ENCODE measurements around the gene POU2AF2. TPM values are rescaled to one million over a fixed set of nuclear protein-coding genes. Genes with fewer than 3 reads are reported as not detected.
A peak's percentile ranks its signal among the peaks of the same experiment; 100 is the strongest.

Gene POU2AF2
- total RNA-seq, 4 donors from 2014 or later, result 0.78 to 4.2 (median 2.0) TPM

DNA sequence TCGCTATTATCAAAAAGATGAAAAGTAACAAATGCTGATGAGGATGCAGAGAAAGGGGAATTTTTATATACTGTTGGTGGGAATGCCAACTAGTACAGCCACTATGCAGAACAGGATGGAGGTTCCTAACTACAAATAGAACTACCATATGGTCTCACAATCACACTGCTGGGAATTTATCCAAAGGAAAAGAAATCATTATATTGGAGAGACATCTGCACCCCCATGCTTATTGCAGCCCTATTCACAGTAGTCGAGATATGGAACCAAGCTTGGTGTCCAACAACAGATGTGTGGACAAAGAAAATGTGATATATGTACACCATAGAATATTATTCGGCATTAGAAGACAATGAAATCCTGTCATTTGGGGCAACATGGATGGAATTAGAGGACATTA, 19.6 kb upstream of the POU2AF2 start:
- H3K27ac ChIP-seq, result no peak overlapping the region
- H3K4me1 ChIP-seq, result peaks cover 0 to 5% (median 0%) of the 10 kb centered on the region in 4 donors
- H3K27me3 ChIP-seq, result no peaks in the 10 kb centered on the region
- no peak overlapping the region for H3K4me3 ChIP-seq
- WGBS, 2 donors, result 51 to 86% methylated on average over 3 of the region's 3 CpGs
- H3K9me3 ChIP-seq, result peaks cover 0 to 7% (median 0%) of the 10 kb centered on the region in 4 donors
- no peak for TF ChIP-seq EP300 (IDR thresholded peaks at IDR 0.05)
- no peak for TF ChIP-seq CTCF (IDR thresholded peaks at IDR 0.05)
- DNase-seq (ENCODE audit: low spot score in 2 of 2), result no peak
- no peaks in the 10 kb centered on the region for H3K36me3 ChIP-seq

DNA sequence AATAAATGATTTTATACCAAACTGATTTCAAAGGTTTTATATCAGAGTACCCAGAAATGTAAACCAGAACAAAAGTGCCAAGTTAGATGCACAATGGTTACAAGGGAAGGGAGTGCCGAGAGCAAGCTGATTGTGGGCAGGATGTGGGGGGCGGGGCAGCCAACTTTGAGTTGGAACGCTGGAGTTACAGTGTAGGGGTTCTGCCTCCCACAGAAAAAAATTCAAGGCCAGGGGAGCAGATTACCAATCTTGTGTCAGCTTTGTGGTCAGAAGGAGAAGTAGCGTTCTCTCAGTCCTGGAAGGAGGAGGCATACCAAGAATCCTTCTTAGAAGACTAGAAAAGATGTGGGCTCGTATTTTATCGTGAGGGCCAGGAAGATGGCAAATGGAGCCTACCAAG, 15.9 kb upstream of the POU2AF2 start:
- H3K4me3 ChIP-seq, result no peak overlapping the region
- no peak overlapping the region for H3K27ac ChIP-seq
- no peaks in the 10 kb centered on the region for H3K27me3 ChIP-seq
- H3K9me3 ChIP-seq, result peaks cover 0 to 7% (median 0%) of the 10 kb centered on the region in 4 donors
- WGBS, 2 donors, result 60 to 64% methylated on average over 6 of the region's 6 CpGs
- no peak for TF ChIP-seq POLR2A (IDR thresholded peaks at IDR 0.05)
- TF ChIP-seq CTCF (IDR thresholded peaks at IDR 0.05), result no peak
- TF ChIP-seq EP300 (IDR thresholded peaks at IDR 0.05), result no peak
- DNase-seq (ENCODE audit: low spot score in 2 of 2), result no peak
- peaks cover 0 to 6% (median 0%) of the 10 kb centered on the region in 4 donors for H3K4me1 ChIP-seq
- no peaks in the 10 kb centered on the region for H3K36me3 ChIP-seq

GRCh38 chr11:111230122-111230465, 15.4 kb upstream of the POU2AF2 start:
- Histone ChIP-seq H3K4me1 (peaks cover 0 to 6% (median 0%) of the 10 kb centered on the region in 4 donors), H3K9me3 (peaks cover 0 to 3% (median 0%) of the 10 kb centered on the region in 4 donors), H3K4me3 (peak overlapping the region in 3 of 4 donors; percentile 32 to 58 (median 49)), H3K27ac (peak overlapping the region in 1 of 4 donors; percentile 78), H3K36me3 (no peaks in the 10 kb centered on the region), H3K27me3 (no peaks in the 10 kb centered on the region)
- WGBS, 2 donors, result 51 to 53% methylated on average over 6 of the region's 6 CpGs
- DNase-seq (ENCODE audit: low spot score in 2 of 2), result no peak
- TF ChIP-seq CTCF (IDR thresholded peaks at IDR 0.05), result no peak
- TF ChIP-seq EP300 (IDR thresholded peaks at IDR 0.05), result no peak
- TF ChIP-seq POLR2A (IDR thresholded peaks at IDR 0.05), result no peak

DNA sequence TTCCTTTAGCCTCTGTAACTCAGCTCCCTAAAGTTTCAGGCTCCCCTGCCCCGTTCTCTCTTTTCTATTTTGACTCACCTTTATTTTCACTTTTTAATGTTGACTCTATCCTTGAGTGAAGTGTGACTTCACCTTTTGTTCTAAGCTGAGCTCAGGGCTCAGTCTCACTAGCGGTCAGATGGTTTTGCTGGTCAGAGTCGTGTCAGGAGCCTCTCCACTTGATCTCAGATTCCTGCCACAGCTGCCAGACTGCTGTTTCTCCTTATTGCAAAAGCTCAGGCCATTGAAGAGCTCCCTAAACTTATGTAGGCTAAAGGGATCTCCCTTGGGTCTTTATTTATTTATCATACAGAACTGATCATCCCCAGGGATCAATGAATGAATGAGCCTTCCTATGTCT, 13.7 kb upstream of the POU2AF2 start:
- 86 to 91% methylated on average over 3 of the region's 3 CpGs for WGBS, 2 donors
- Histone ChIP-seq H3K4me1 (peaks cover 0 to 11% (median 0%) of the 10 kb centered on the region in 4 donors), H3K36me3 (no peaks in the 10 kb centered on the region), H3K4me3 (no peak overlapping the region), H3K27me3 (no peaks in the 10 kb centered on the region), H3K27ac (no peak overlapping the region), H3K9me3 (no peaks in the 10 kb centered on the region)
- DNase-seq (ENCODE audit: low spot score in 2 of 2), result no peak
- no peak for TF ChIP-seq CTCF (IDR thresholded peaks at IDR 0.05)
- TF ChIP-seq POLR2A (IDR thresholded peaks at IDR 0.05), result no peak
- no peak for TF ChIP-seq EP300 (IDR thresholded peaks at IDR 0.05)

DNA sequence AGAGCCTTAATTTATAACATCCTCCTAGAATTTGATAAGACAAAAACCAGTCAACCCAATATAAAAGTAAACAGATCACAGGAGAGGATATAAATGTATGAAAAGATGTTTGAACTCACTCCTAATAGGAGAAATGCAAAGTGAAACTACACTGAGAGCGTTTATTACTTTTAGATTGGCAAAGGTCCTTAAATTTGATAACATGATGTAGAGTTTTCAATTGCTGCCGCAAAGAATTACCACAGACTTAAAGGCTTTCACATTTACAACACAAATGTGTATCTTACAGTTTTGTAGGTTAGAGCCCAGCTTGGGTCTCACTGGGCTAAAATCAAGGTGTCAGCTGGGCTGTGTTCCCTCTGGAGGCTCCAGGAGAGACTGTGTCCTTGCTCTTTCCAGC, 9.1 kb upstream of the POU2AF2 start:
- H3K4me3 ChIP-seq, result no peak overlapping the region
- no peak for DNase-seq (ENCODE audit: low spot score in 2 of 2)
- TF ChIP-seq EP300 (IDR thresholded peaks at IDR 0.05), result no peak
- TF ChIP-seq POLR2A (IDR thresholded peaks at IDR 0.05), result no peak
- no peak for TF ChIP-seq CTCF (IDR thresholded peaks at IDR 0.05)
- no peaks in the 10 kb centered on the region for H3K27me3 ChIP-seq
- no peaks in the 10 kb centered on the region for H3K36me3 ChIP-seq
- H3K27ac ChIP-seq, result no peak overlapping the region
- no peaks in the 10 kb centered on the region for H3K9me3 ChIP-seq
- peaks cover 0 to 4% (median 0%) of the 10 kb centered on the region in 4 donors for H3K4me1 ChIP-seq
- WGBS, 2 donors, result 51 to 54% methylated on average over 2 of the region's 2 CpGs

All from tibial nerve (tissue), 4 donors.